Right lobe of liver (tissue), 6 donors: ENCODE results near the gene MYT1. TPM values are rescaled to one million over a fixed set of nuclear protein-coding genes. Genes with fewer than 3 reads are reported as not detected.
A peak's percentile ranks its signal among the peaks of the same experiment; 100 is the strongest.

Experiments
- ATAC-seq, 4 donors: fragments of 200-7000 bp; cut with Tn5 transposase; one replicate each; pipeline ENCODE4 v1.9.1; 2020; ENCODE audit warnings: mild to moderate bottlenecking in 4 of 4, moderate library complexity in 4 of 4
- DNase-seq, 3 donors: peaks; one replicate each; pipeline ENCODE4 v3.0.0-alpha.2; 2020
- H3K27ac ChIP-seq, 3 donors: fragments of 200-600 bp; one replicate each; pipeline ENCODE4 v1.8.0; 2022
- H3K27me3 ChIP-seq, 2 donors: fragments of 200-600 bp; one replicate each; pipeline ENCODE4 v1.8.0; 2022
- H3K36me3 ChIP-seq, 4 donors: fragments of 200-600 bp; sonication (generic) in 1 of 4; one replicate each; pipeline versions ENCODE4 v1.5.1 to v1.8.0; 2017 to 2022; ENCODE audit warnings: control low read depth in 1 of 4
- H3K4me1 ChIP-seq, 4 donors: fragments of 200-600 bp; sonication (generic) in 1 of 4; one replicate each; pipeline versions ENCODE4 v1.5.1 to v1.8.0; 2017 to 2022; ENCODE audit warnings: control low read depth in 1 of 4
- H3K4me3 ChIP-seq, 3 donors: fragments of 200-600 bp; one replicate each; pipeline ENCODE4 v1.8.0; 2022
- H3K9me3 ChIP-seq, 4 donors: fragments of 200-600 bp; sonication (generic) in 1 of 4; one replicate each; pipeline versions ENCODE4 v1.5.1 to v1.8.0; 2017 to 2022; ENCODE audit warnings: control low read depth in 1 of 4
- POLR2A ChIP-seq: fragments of 450-650 bp; IDR thresholded peaks from one replicate; pipeline ENCODE4 v1.6.1; 2017; ENCODE audit warnings: antibody characterized with exemption, mild to moderate bottlenecking
- WGBS: methylation state at CpG from one replicate; pipeline ENCODE4 v1.1.6; 2018; ENCODE audit warnings: low coverage, low lambda C conversion rate; ENCODE audit not compliant: insufficient coverage; ENCODE audit errors: missing lambda C conversion rate; 5-methylcytosine and 5-hydroxymethylcytosine counted together
- intact Hi-C, 2 donors: fragments of 100-400 bp; cut with DNase I; formaldehyde crosslinking; loops; one replicate each; pipeline versions ENCODE4 v1.11.2 to v1.14.1; 2022
- total RNA-seq, 6 experiments: library from RNA; depleted of rRNA in 2 of 6; stranded (reverse); fragments of >200 nt in 2 of 6; fragmentation: NEBNext Ultra II Directional in 3 of 6; extraction: Animal tissue kit (Norgen Biotek cat#: 25700) in 3 of 6; gene quantifications; one replicate each; pipeline versions ENCODE4 v1.1.0 to v1.2.4, GENCODE V29; 2016 to 2023
- TF ChIP-seq, protein P1 (sequence below), 4 donors: fragments of 200-600 bp in 3 of 4; fragments of 450-650 bp in 1 of 4; IDR thresholded peaks; one replicate each; pipeline versions ENCODE4 v1.5.1 to v1.8.0; 2016 to 2022; ENCODE audit warnings: antibody characterized with exemption in 4 of 4, mild to moderate bottlenecking in 2 of 4
- donor health status: DM: no; HTN: yes; CAD: no.
- donor health status: DM: no; HTN: no; CAD: no.
- donor health status: DM: no; HTN: no; CAD: no.
- donor health status: DM: no; HTN: yes; CAD: no.
- donor health status: DM: no; HTN: yes; CAD: no.

Gene MYT1
- total RNA-seq, 6 experiments from 2014 or later = 0.06 to 0.09 TPM; not detected in 4

- Histone ChIP-seq H3K4me3 (no peak overlapping the region), H3K36me3 (no peaks in the 10 kb centered on the region), H3K4me1 (peaks cover 0 to 29% (median 13%) of the 10 kb centered on the region in 4 donors), H3K27ac (peak overlapping the region; percentile 42 to 69 (median 67)), H3K27me3 (no peaks in the 10 kb centered on the region), H3K9me3 (no peaks in the 10 kb centered on the region)
- intact Hi-C loops = no loop called here
- WGBS = no CpG with 5 or more reads among the region's 5 CpGs
- ATAC-seq = peak; percentile 88 to 91 (median 90)
- TF ChIP-seq, protein P1, sequence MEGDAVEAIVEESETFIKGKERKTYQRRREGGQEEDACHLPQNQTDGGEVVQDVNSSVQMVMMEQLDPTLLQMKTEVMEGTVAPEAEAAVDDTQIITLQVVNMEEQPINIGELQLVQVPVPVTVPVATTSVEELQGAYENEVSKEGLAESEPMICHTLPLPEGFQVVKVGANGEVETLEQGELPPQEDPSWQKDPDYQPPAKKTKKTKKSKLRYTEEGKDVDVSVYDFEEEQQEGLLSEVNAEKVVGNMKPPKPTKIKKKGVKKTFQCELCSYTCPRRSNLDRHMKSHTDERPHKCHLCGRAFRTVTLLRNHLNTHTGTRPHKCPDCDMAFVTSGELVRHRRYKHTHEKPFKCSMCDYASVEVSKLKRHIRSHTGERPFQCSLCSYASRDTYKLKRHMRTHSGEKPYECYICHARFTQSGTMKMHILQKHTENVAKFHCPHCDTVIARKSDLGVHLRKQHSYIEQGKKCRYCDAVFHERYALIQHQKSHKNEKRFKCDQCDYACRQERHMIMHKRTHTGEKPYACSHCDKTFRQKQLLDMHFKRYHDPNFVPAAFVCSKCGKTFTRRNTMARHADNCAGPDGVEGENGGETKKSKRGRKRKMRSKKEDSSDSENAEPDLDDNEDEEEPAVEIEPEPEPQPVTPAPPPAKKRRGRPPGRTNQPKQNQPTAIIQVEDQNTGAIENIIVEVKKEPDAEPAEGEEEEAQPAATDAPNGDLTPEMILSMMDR (IDR thresholded peaks at IDR 0.05) = peak in 1 of 4 donors; percentile 26
- no peak for TF ChIP-seq POLR2A
- peak; percentile 81 to 83 (median 82) for DNase-seq
Observed at GRCh38 chr20:64222291-64222735, 58.1 kb downstream of the MYT1 start.

- DNase-seq (no peak), ATAC-seq (peak in 1 of 4 donors; percentile 2)
- no peak for TF ChIP-seq POLR2A
- TF ChIP-seq, protein P1 (IDR thresholded peaks at IDR 0.05) = no peak
- Histone ChIP-seq H3K27me3 (no peaks in the 10 kb centered on the region), H3K4me1 (peaks cover 0 to 29% (median 13%) of the 10 kb centered on the region in 4 donors), H3K36me3 (no peaks in the 10 kb centered on the region), H3K4me3 (no peak overlapping the region), H3K27ac (peak overlapping the region in 1 of 3 donors; percentile 69), H3K9me3 (no peaks in the 10 kb centered on the region)
- intact Hi-C loops = no loop called here
- WGBS = 76% methylated on average over 14 of the region's 20 CpGs
Observed at GRCh38 chr20:64222851-64223525, 58.7 kb downstream of the MYT1 start.

DNA sequence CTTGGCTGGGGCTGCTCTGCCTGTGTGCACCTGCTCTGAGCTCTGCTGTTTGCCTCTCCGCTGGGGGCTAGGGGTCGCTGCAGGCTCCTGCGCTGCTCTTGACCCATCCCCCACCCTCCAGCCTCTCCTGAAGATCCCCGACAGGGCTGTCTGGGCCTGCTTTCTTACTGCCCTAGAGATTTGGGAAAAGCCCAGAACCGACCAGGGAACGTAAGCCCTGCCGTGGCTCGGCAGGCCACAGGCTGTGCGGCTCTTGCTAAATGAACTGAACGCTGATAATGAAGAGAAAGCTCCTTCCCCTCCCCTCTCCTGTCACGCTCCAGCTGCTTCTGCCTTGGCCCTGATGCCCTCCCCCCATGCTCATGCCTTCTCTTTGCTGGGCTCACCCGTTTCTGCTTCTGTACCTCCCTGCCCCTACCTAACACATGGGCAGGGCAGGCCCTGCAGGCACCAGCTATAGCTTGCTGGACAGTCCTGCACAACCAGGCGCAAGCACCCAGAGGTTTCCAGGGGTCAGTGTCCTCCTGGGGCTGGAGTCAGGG is 59.3 kb downstream of the MYT1 start:
- WGBS = 55% methylated on average over 6 of the region's 13 CpGs
- peaks cover 0 to 29% (median 13%) of the 10 kb centered on the region in 4 donors for H3K4me1 ChIP-seq
- intact Hi-C loops = no loop called here
- ATAC-seq = no peak
- H3K27me3 ChIP-seq = no peaks in the 10 kb centered on the region
- no peak overlapping the region for H3K27ac ChIP-seq
- no peaks in the 10 kb centered on the region for H3K36me3 ChIP-seq
- no peak for TF ChIP-seq POLR2A
- TF ChIP-seq, protein P1 (IDR thresholded peaks at IDR 0.05) = peak in 1 of 4 donors; percentile 12
- DNase-seq = no peak
- no peak overlapping the region for H3K4me3 ChIP-seq
- H3K9me3 ChIP-seq = no peaks in the 10 kb centered on the region

GRCh38 chr20:64224351-64225170 is 60.3 kb downstream of the MYT1 start:
- Histone ChIP-seq H3K9me3 (no peaks in the 10 kb centered on the region), H3K36me3 (no peaks in the 10 kb centered on the region), H3K4me1 (peaks cover 0 to 29% (median 13%) of the 10 kb centered on the region in 4 donors), H3K27me3 (no peaks in the 10 kb centered on the region), H3K4me3 (no peak overlapping the region), H3K27ac (no peak overlapping the region)
- WGBS = 53% methylated on average over 6 of the region's 10 CpGs
- no peak for DNase-seq
- intact Hi-C loops = no loop called here
- no peak for ATAC-seq
- TF ChIP-seq, protein P1 (IDR thresholded peaks at IDR 0.05) = no peak
- TF ChIP-seq POLR2A = no peak
